Lower leg skin (tissue), 4 donors: ENCODE measurements around the gene PLGRKT. TPM values are rescaled to one million over a fixed set of nuclear protein-coding genes. Genes with fewer than 3 reads are reported as not detected.
"Not testable (repeated sequence)": the region's sequence is repeated elsewhere in the genome, so short reads cannot be mapped to it uniquely, and the experiment has no call there.

Experiments
- DNase-seq, 2 donors: peaks; one replicate each; pipeline ENCODE4 v3.0.0-alpha.2; 2019; ENCODE audit warnings: low spot score in 2 of 2
- H3K4me3 ChIP-seq: fragments of 200-600 bp; sonication (generic); 2 replicates; pipeline ENCODE4 v1.5.1; 2017; ENCODE audit warnings: mild to moderate bottlenecking, low read depth; ENCODE audit not compliant: poor library complexity, severe bottlenecking
- CTCF ChIP-seq, 3 donors: fragments of 450-650 bp; IDR thresholded peaks; one replicate each; pipeline ENCODE4 v1.5.1; 2016; ENCODE audit warnings: antibody characterized with exemption in 3 of 3, mild to moderate bottlenecking in 3 of 3, moderate library complexity in 2 of 3
- POLR2A ChIP-seq, 2 donors: fragments of 450-650 bp; IDR thresholded peaks; one replicate each; pipeline ENCODE4 v1.6.1; 2016 to 2017; ENCODE audit warnings: antibody characterized with exemption in 2 of 2, mild to moderate bottlenecking in 1 of 2, moderate library complexity in 1 of 2
- WGBS, 2 donors: methylation state at CpG; one replicate each; pipeline ENCODE4 v1.1.5; 2018; 5-methylcytosine and 5-hydroxymethylcytosine counted together
- intact Hi-C: fragments of 100-400 bp; cut with DNase I; formaldehyde crosslinking; loops from one replicate; pipeline ENCODE4 v1.15.0; 2023; ENCODE audit warnings: low total_unique reads
- total RNA-seq, 4 donors: library from RNA; depleted of rRNA; stranded (reverse); fragments of >200 nt; gene quantifications; one replicate each; pipeline ENCODE4 v1.1.0, GENCODE V29; 2016

Gene PLGRKT
- total RNA-seq, 4 donors from 2014 or later = 6.1 to 15.3 (median 9.1) TPM

DNA sequence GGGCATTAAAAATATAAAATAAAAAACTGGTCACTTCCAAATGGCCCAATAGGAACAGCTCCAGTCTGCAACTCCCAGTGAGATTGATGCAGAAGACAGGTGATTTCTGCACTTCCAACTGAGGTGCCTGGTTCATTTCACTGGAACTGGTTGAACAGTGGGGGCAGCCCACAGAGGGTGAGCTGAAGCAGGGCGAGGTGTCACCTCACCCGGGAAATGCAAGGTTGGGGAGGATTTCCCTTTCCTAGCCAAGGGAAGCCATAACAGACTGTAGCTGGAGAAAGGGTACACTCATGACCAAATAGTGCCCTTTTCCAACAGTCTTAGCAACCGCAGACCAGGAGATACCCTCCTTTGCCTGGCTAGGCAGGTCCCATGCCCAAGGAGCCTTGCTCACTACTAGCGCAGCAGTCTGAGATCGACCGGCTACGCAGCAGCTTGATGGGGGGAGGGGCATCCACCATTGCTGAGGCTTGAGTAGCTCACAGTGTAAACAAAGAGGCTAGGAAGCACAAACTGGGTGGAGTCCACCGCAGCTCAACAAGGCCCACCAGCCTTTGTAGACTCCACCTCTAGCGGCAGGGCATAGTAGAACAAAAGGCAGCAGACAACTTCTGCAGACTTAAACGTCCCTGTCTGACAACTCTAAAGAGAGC, 110.7 kb downstream of the PLGRKT start:
- no peak for DNase-seq
- TF ChIP-seq CTCF (IDR thresholded peaks at IDR 0.05) = no peak
- TF ChIP-seq POLR2A (IDR thresholded peaks at IDR 0.05) = no peak
- intact Hi-C loops = no loop called here
- WGBS, 2 donors = 72% methylated on average over 10 of the region's 10 CpGs
- no peak overlapping the region for H3K4me3 ChIP-seq

- intact Hi-C loops = no loop called here
- DNase-seq = no peak
Measured at GRCh38 chr9:5326187-5326586, 111.5 kb downstream of the PLGRKT start.

GRCh38 chr9:5321601-5322000, 116.1 kb downstream of the PLGRKT start:
- intact Hi-C loops, H3K4me3 ChIP-seq, DNase-seq: not testable (repeated sequence)
- WGBS, 2 donors = 77 to 80% methylated on average over 1 of the region's 1 CpG

More at GRCh38 chr9:5326187-5326586, 111.5 kb downstream of the PLGRKT start:
- no peak overlapping the region for H3K4me3 ChIP-seq
- TF ChIP-seq POLR2A (IDR thresholded peaks at IDR 0.05) = no peak
- TF ChIP-seq CTCF (IDR thresholded peaks at IDR 0.05) = no peak

DNA sequence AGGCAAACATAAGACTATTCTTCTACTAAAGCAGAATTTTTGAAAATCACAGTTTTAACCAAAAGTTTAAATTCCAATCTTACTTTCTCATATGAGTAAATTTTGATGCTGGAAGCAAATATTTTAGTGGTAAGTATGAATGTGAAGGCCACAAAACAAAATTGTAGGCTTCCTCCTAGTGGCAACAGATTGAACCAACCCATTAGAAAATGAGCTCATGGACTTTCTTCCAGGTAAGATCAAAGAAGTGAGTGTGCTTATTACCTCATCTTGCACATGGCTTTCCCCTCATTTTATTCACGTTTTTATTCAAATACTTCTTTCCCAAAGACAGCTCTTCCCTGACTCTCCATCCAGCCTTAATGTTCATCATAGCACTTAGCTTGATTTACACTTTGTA, 116.7 kb downstream of the PLGRKT start:
- DNase-seq = no peak
- 29 to 36% methylated on average over 1 of the region's 1 CpG for WGBS, 2 donors
- intact Hi-C loops = no loop called here
- no peak for TF ChIP-seq POLR2A (IDR thresholded peaks at IDR 0.05)
- no peak for TF ChIP-seq CTCF (IDR thresholded peaks at IDR 0.05)
- H3K4me3 ChIP-seq = no peak overlapping the region

DNA sequence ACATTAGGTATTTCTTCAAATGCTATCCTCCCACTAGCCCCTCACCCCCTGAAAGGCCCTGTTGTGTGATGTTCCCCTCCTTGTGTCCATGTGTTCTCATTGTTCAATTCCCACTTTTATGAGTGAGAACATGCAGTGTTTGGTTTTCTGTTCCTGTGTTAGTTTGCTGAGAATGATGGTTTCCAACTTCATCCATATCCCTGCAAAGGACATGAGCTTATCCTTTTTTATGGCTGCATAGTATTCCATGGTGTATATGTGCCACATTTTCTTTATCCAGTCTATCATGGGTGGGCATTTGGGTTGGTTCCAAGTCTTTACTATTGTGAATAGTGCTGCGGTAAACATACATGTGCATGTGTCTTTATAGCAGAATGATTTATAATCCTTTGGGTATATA, 121.3 kb downstream of the PLGRKT start:
- intact Hi-C loops, DNase-seq, H3K4me3 ChIP-seq: not testable (repeated sequence)
- 97 to 100% methylated on average over 1 of the region's 1 CpG for WGBS, 2 donors

DNA sequence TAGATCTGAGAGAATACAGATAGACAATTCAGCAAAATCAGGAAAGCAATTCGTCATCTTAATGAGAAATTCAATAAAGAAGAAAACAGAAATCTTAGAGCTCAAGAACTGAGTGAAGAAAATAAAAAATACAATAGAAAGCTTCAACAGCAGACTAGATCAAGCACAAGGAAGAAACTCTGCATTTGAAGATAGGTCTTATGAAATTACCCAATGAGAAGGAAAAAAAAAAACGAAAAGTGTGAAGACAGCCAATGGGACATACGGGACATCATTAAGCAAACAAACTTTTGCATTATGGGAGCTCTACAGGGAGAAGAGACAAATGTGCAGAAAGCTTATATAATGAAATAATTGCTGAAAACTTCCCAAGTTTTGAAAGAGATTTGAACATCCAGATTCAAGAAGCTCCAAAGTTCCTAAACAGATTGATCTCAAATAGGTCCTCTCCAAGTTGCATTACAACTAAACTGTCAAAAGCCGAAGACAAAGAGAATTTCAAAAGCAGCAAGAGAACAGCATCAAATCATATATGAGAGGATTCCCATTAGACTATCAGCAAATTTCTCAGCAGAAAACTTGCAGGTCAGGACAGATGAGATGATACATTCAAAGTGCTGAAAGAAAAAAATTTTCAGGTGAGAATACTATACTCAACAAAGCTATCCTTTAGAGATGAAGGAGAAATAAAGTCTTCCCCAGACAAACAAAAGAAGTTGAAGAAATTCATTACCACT, 122.4 kb downstream of the PLGRKT start:
- 67 to 68% methylated on average over 4 of the region's 4 CpGs for WGBS, 2 donors
- no peak for DNase-seq
- TF ChIP-seq CTCF (IDR thresholded peaks at IDR 0.05) = no peak
- no peak for TF ChIP-seq POLR2A (IDR thresholded peaks at IDR 0.05)
- intact Hi-C loops = no loop called here
- no peak overlapping the region for H3K4me3 ChIP-seq

- no peak overlapping the region for H3K4me3 ChIP-seq
- no peak for DNase-seq
- intact Hi-C loops = no loop called here
- TF ChIP-seq POLR2A (IDR thresholded peaks at IDR 0.05) = no peak
- TF ChIP-seq CTCF (IDR thresholded peaks at IDR 0.05) = no peak
Measured at GRCh38 chr9:5310851-5311250, 126.9 kb downstream of the PLGRKT start.
